Stimulated activated memory B cell treated with anti-CD40 and anti-IgM and Interleukin-4, amounts not matched to agents 10 μg/mL and 1 μg/mL and 100 μg/mL, for 72 hours (primary cell): ENCODE data around the gene SCYL2.
"Not testable (repeated sequence)": the region's sequence is repeated elsewhere in the genome, so short reads cannot be mapped to it uniquely, and the experiment has no call there.

Experiments
- ATAC-seq: fragments of 150-1000 bp; cut with Tn5 transposase; 2 replicates; pipeline ENCODE4 v1.10.0; 2021
- H3K27ac Mint-ChIP-seq: one replicate; pipeline ENCODE4 v1.8.0; 2022; ENCODE audit warnings: mild to moderate bottlenecking, mixed read lengths
- H3K27me3 Mint-ChIP-seq: one replicate; pipeline ENCODE4 v1.8.0; 2022; ENCODE audit warnings: mixed read lengths
- H3K36me3 Mint-ChIP-seq: one replicate; pipeline ENCODE4 v1.8.0; 2022; ENCODE audit warnings: mixed read lengths
- H3K4me1 Mint-ChIP-seq: one replicate; pipeline ENCODE4 v1.8.0; 2022; ENCODE audit warnings: mixed read lengths
- H3K4me3 Mint-ChIP-seq: one replicate; pipeline ENCODE4 v1.8.0; 2022; ENCODE audit warnings: mild to moderate bottlenecking, moderate library complexity, mixed read lengths
- H3K9me3 Mint-ChIP-seq: one replicate; pipeline ENCODE4 v1.8.0; 2022; ENCODE audit warnings: mixed read lengths

Gene SCYL2

GRCh38 chr12:100249941-100250340 lies 17.0 kb upstream of the SCYL2 start:
- Mint-ChIP-seq H3K27ac (no peak overlapping the region), H3K36me3 (no peaks in the 10 kb centered on the region), H3K4me3 (no peak overlapping the region)

GRCh38 chr12:100251917-100252316 lies 15.1 kb upstream of the SCYL2 start:
- no peak overlapping the region for H3K4me3 Mint-ChIP-seq
- no peaks in the 10 kb centered on the region for H3K4me1 Mint-ChIP-seq
- no peaks in the 10 kb centered on the region for H3K36me3 Mint-ChIP-seq
- no peaks in the 10 kb centered on the region for H3K27me3 Mint-ChIP-seq
- H3K9me3 Mint-ChIP-seq, result no peaks in the 10 kb centered on the region
- ATAC-seq, result no peak
- no peak overlapping the region for H3K27ac Mint-ChIP-seq

More at GRCh38 chr12:100249941-100250340, 17.0 kb upstream of the SCYL2 start:
- H3K27me3 Mint-ChIP-seq, result no peaks in the 10 kb centered on the region
- H3K4me1 Mint-ChIP-seq, result no peaks in the 10 kb centered on the region
- ATAC-seq, result no peak
- no peaks in the 10 kb centered on the region for H3K9me3 Mint-ChIP-seq

- Mint-ChIP-seq H3K27me3 (no peaks in the 10 kb centered on the region), H3K9me3 (no peaks in the 10 kb centered on the region), H3K36me3 (peaks cover 5% of the 10 kb centered on the region), H3K4me1 (no peaks in the 10 kb centered on the region), H3K4me3 (no peak overlapping the region), H3K27ac (no peak overlapping the region)
- no peak for ATAC-seq
Observed at GRCh38 chr12:100253437-100253836, 13.5 kb upstream of the SCYL2 start.

- Mint-ChIP-seq H3K27ac (no peak overlapping the region), H3K36me3 (peaks cover 5% of the 10 kb centered on the region), H3K27me3 (no peaks in the 10 kb centered on the region), H3K4me3 (no peak overlapping the region), H3K4me1 (no peaks in the 10 kb centered on the region), H3K9me3 (no peaks in the 10 kb centered on the region)
- ATAC-seq, result no peak
Observed at GRCh38 chr12:100254876-100255275, 12.1 kb upstream of the SCYL2 start.

GRCh38 chr12:100258127-100258526 lies 8.8 kb upstream of the SCYL2 start:
- Mint-ChIP-seq H3K27me3 (no peaks in the 10 kb centered on the region), H3K4me3 (no peak overlapping the region), H3K36me3 (peaks cover 5% of the 10 kb centered on the region), H3K4me1 (no peaks in the 10 kb centered on the region), H3K9me3 (no peaks in the 10 kb centered on the region), H3K27ac (no peak overlapping the region)
- no peak for ATAC-seq

GRCh38 chr12:100263131-100263530 lies 3.8 kb upstream of the SCYL2 start:
- ATAC-seq, result no peak
- H3K4me3 Mint-ChIP-seq, result no peak overlapping the region

GRCh38 chr12:100265107-100265506 lies 1.9 kb upstream of the SCYL2 start:
- not testable (repeated sequence) for H3K27ac Mint-ChIP-seq, ATAC-seq, H3K9me3 Mint-ChIP-seq, H3K27me3 Mint-ChIP-seq, H3K36me3 Mint-ChIP-seq, H3K4me3 Mint-ChIP-seq
- H3K4me1 Mint-ChIP-seq, result peaks cover 25% of the 10 kb centered on the region

More at GRCh38 chr12:100263131-100263530, 3.8 kb upstream of the SCYL2 start:
- H3K9me3 Mint-ChIP-seq, result no peaks in the 10 kb centered on the region
- no peak overlapping the region for H3K27ac Mint-ChIP-seq
- no peaks in the 10 kb centered on the region for H3K27me3 Mint-ChIP-seq
- peaks cover 7% of the 10 kb centered on the region for H3K4me1 Mint-ChIP-seq
- peaks cover 1% of the 10 kb centered on the region for H3K36me3 Mint-ChIP-seq

- peak overlapping the region; percentile 97 for H3K27ac Mint-ChIP-seq
- no peaks in the 10 kb centered on the region for H3K27me3 Mint-ChIP-seq
- H3K4me1 Mint-ChIP-seq, result peaks cover 25% of the 10 kb centered on the region
- no peak for ATAC-seq
- peak overlapping the region; percentile 100 for H3K4me3 Mint-ChIP-seq
- H3K9me3 Mint-ChIP-seq, result no peaks in the 10 kb centered on the region
- H3K36me3 Mint-ChIP-seq, result no peaks in the 10 kb centered on the region
Observed at GRCh38 chr12:100265732-100266584, 1.0 kb upstream of the SCYL2 start.

GRCh38 chr12:100266585-100266834 lies 467 bp upstream of the SCYL2 start:
- H3K4me3 Mint-ChIP-seq, result peak overlapping the region; percentile 100
- H3K9me3 Mint-ChIP-seq, result no peaks in the 10 kb centered on the region
- ATAC-seq, result peak; percentile 95
- H3K27me3 Mint-ChIP-seq, result no peaks in the 10 kb centered on the region
- H3K4me1 Mint-ChIP-seq, result peaks cover 25% of the 10 kb centered on the region
- peak overlapping the region; percentile 97 for H3K27ac Mint-ChIP-seq
- no peaks in the 10 kb centered on the region for H3K36me3 Mint-ChIP-seq

- Mint-ChIP-seq H3K4me1 (peaks cover 28% of the 10 kb centered on the region), H3K9me3 (no peaks in the 10 kb centered on the region), H3K27me3 (no peaks in the 10 kb centered on the region), H3K4me3 (peak overlapping the region; percentile 100), H3K36me3 (peaks cover 3% of the 10 kb centered on the region), H3K27ac (peak overlapping the region; percentile 97)
- ATAC-seq, result no peak
Observed at GRCh38 chr12:100267603-100268281, 765 bp downstream of the SCYL2 start.

GRCh38 chr12:100268835-100269564 lies 2.0 kb downstream of the SCYL2 start:
- H3K36me3 Mint-ChIP-seq, result peaks cover 15% of the 10 kb centered on the region
- H3K4me3 Mint-ChIP-seq, result peak overlapping the region; percentile 13
- H3K9me3 Mint-ChIP-seq, result no peaks in the 10 kb centered on the region
- no peak overlapping the region for H3K27ac Mint-ChIP-seq
- ATAC-seq, result no peak
- no peaks in the 10 kb centered on the region for H3K27me3 Mint-ChIP-seq
- peaks cover 40% of the 10 kb centered on the region for H3K4me1 Mint-ChIP-seq

- no peak for ATAC-seq
Observed at GRCh38 chr12:100273782-100274181, 6.8 kb downstream of the SCYL2 start.

GRCh38 chr12:100274291-100274690 lies 7.3 kb downstream of the SCYL2 start:
- Mint-ChIP-seq H3K9me3 (no peaks in the 10 kb centered on the region), H3K36me3 (peaks cover 19% of the 10 kb centered on the region), H3K27me3 (no peaks in the 10 kb centered on the region), H3K4me3 (no peak overlapping the region), H3K4me1 (peaks cover 53% of the 10 kb centered on the region), H3K27ac (no peak overlapping the region)
- ATAC-seq, result no peak

More at GRCh38 chr12:100273782-100274181, 6.8 kb downstream of the SCYL2 start:
- no peaks in the 10 kb centered on the region for H3K27me3 Mint-ChIP-seq
- H3K36me3 Mint-ChIP-seq, result peaks cover 15% of the 10 kb centered on the region
- no peaks in the 10 kb centered on the region for H3K9me3 Mint-ChIP-seq
- H3K4me1 Mint-ChIP-seq, result peaks cover 53% of the 10 kb centered on the region
- no peak overlapping the region for H3K4me3 Mint-ChIP-seq
- no peak overlapping the region for H3K27ac Mint-ChIP-seq

GRCh38 chr12:100279159-100279558 lies 12.2 kb downstream of the SCYL2 start:
- Mint-ChIP-seq H3K4me1 (peaks cover 40% of the 10 kb centered on the region), H3K9me3 (no peaks in the 10 kb centered on the region), H3K36me3 (peaks cover 9% of the 10 kb centered on the region), H3K27ac (no peak overlapping the region), H3K4me3 (no peak overlapping the region), H3K27me3 (no peaks in the 10 kb centered on the region)
- ATAC-seq, result no peak

- no peak for ATAC-seq
- no peaks in the 10 kb centered on the region for H3K27me3 Mint-ChIP-seq
- H3K4me3 Mint-ChIP-seq, result no peak overlapping the region
- peaks cover 13% of the 10 kb centered on the region for H3K36me3 Mint-ChIP-seq
- no peaks in the 10 kb centered on the region for H3K9me3 Mint-ChIP-seq
- no peak overlapping the region for H3K27ac Mint-ChIP-seq
- peaks cover 34% of the 10 kb centered on the region for H3K4me1 Mint-ChIP-seq
Observed at GRCh38 chr12:100279607-100280244, 12.7 kb downstream of the SCYL2 start.
